Body of pancreas (tissue), 4 donors: ENCODE data around the gene MATN4.

ENCODE experiments used
- CTCF ChIP-seq, 7 experiments: fragments of 450-650 bp in 4 of 7; fragments of 200-600 bp in 3 of 7; sonication (generic) in 3 of 7; IDR thresholded peaks; one replicate each; pipeline ENCODE4 v1.5.1; 2016 to 2019; ENCODE audit warnings: antibody characterized with exemption in 7 of 7
- POLR2A ChIP-seq, 3 donors: fragments of 450-650 bp; IDR thresholded peaks; one replicate each; pipeline ENCODE4 v1.6.1; 2016; ENCODE audit warnings: antibody characterized with exemption in 3 of 3, mild to moderate bottlenecking in 2 of 3

- TF ChIP-seq CTCF (IDR thresholded peaks at IDR 0.05) (no peak), POLR2A (IDR thresholded peaks at IDR 0.05) (no peak)
Measured at GRCh38 chr20:45304464-45304999, 3.6 kb downstream of the MATN4 start.
